ENCODE data around the gene MAN1B1. TPM values are rescaled to one million over a fixed set of nuclear protein-coding genes. Genes with fewer than 3 reads are reported as not detected.

Gene MAN1B1
- total and polyA plus RNA-seq, 7 experiments from 2014 or later: 36.0 to 74.2 (median 64.7) TPM

- POLR2A ChIA-PET: no interaction called here
These were observed 45.7 kb upstream of the MAN1B1 start for GRCh38 chr9:137041124-137041523.

GRCh38 chr9:137042751-137043727, 43.7 kb upstream of the MAN1B1 start:
- Histone ChIP-seq H3K36me3 (ENCODE audit: control insufficient read depth in 2 of 3, insufficient read depth in 3 of 3, low read length in 3 of 3) (no peaks in the 10 kb centered on the region), H3K9me3 (ENCODE audit: control insufficient read depth in 2 of 3, low read length in 3 of 3) (no peaks in the 10 kb centered on the region), H3K4me1 (ENCODE audit: control insufficient read depth in 2 of 2, insufficient read depth in 2 of 2, low read length in 2 of 2) (peaks cover 9 to 25% of the 10 kb centered on the region in 2 donors), H3K27me3 (ENCODE audit: control insufficient read depth in 2 of 2, insufficient read depth in 2 of 2, low read length in 2 of 2) (peaks cover 7 to 20% of the 10 kb centered on the region in 2 donors), H3K27ac (ENCODE audit: low read depth, low read length) (no peak overlapping the region), H3K4me3 (ENCODE audit: low read length) (no peak overlapping the region)
- no peak for ATAC-seq
- H3K4me1 Mint-ChIP-seq: peaks cover 0 to 11% (median 9%) of the 10 kb centered on the region in 7 donors
- H3K36me3 Mint-ChIP-seq: no peaks in the 10 kb centered on the region
- intact Hi-C loops (cut with micrococcal nuclease): no loop called here
- H3K9me3 Mint-ChIP-seq: no peaks in the 10 kb centered on the region
- H3K4me3 Mint-ChIP-seq: peak overlapping the region in 1 of 10 donors; percentile 14
- ChIA-PET CTCF (interaction anchor here (0.6 kb wide), 1 partner anchor 13 kb away, joined by 3 read pairs; no protein-coding TSS in a partner anchor), POLR2A (interaction anchor here (0.7 kb wide), 1 partner anchor 32 kb away, joined by 3 read pairs; no protein-coding TSS in a partner anchor)
- DNase-seq: no peak
- peaks cover 7 to 31% (median 25%) of the 10 kb centered on the region in 5 donors for H3K27me3 Mint-ChIP-seq
- no peak overlapping the region for H3K27ac Mint-ChIP-seq

More at GRCh38 chr9:137041124-137041523, 45.7 kb upstream of the MAN1B1 start:
- Histone ChIP-seq H3K4me3 (ENCODE audit: low read length) (no peak overlapping the region), H3K9me3 (ENCODE audit: control insufficient read depth in 2 of 3, low read length in 3 of 3) (no peaks in the 10 kb centered on the region), H3K27me3 (ENCODE audit: control insufficient read depth in 2 of 2, insufficient read depth in 2 of 2, low read length in 2 of 2) (peaks cover 0 to 8% of the 10 kb centered on the region in 2 donors), H3K4me1 (ENCODE audit: control insufficient read depth in 2 of 2, insufficient read depth in 2 of 2, low read length in 2 of 2) (peaks cover 9 to 18% of the 10 kb centered on the region in 2 donors), H3K36me3 (ENCODE audit: control insufficient read depth in 2 of 3, insufficient read depth in 3 of 3, low read length in 3 of 3) (no peaks in the 10 kb centered on the region), H3K27ac (ENCODE audit: low read depth, low read length) (no peak overlapping the region)
- ATAC-seq (no peak), DNase-seq (no peak)
- H3K27ac Mint-ChIP-seq: no peak overlapping the region
- peaks cover 0 to 8% (median 6%) of the 10 kb centered on the region in 7 donors for H3K4me1 Mint-ChIP-seq
- no peaks in the 10 kb centered on the region for H3K9me3 Mint-ChIP-seq
- peaks cover 5 to 19% (median 11%) of the 10 kb centered on the region in 5 donors for H3K27me3 Mint-ChIP-seq
- CTCF ChIA-PET: no interaction called here
- H3K4me3 Mint-ChIP-seq: no peak overlapping the region
- intact Hi-C loops (cut with micrococcal nuclease): no loop called here
- H3K36me3 Mint-ChIP-seq: no peaks in the 10 kb centered on the region

- Mint-ChIP-seq H3K27ac (no peak overlapping the region), H3K4me1 (peaks cover 0 to 11% (median 9%) of the 10 kb centered on the region in 7 donors), H3K36me3 (no peaks in the 10 kb centered on the region), H3K27me3 (peaks cover 7 to 32% (median 27%) of the 10 kb centered on the region in 5 donors), H3K4me3 (peak overlapping the region in 2 of 10 donors; percentile 77 to 79), H3K9me3 (no peaks in the 10 kb centered on the region)
- H3K4me3 ChIP-seq (ENCODE audit: low read length): no peak overlapping the region
- intact Hi-C loops (cut with micrococcal nuclease): no loop called here
- peaks cover 9 to 24% of the 10 kb centered on the region in 2 donors for H3K27me3 ChIP-seq (ENCODE audit: control insufficient read depth in 2 of 2, insufficient read depth in 2 of 2, low read length in 2 of 2)
- DNase-seq (no peak), ATAC-seq (no peak)
- POLR2A ChIA-PET: no interaction called here
- no peaks in the 10 kb centered on the region for H3K36me3 ChIP-seq (ENCODE audit: control insufficient read depth in 2 of 3, insufficient read depth in 3 of 3, low read length in 3 of 3)
- no peaks in the 10 kb centered on the region for H3K9me3 ChIP-seq (ENCODE audit: control insufficient read depth in 2 of 3, low read length in 3 of 3)
- H3K27ac ChIP-seq (ENCODE audit: low read depth, low read length): no peak overlapping the region
- CTCF ChIA-PET: interaction anchor here (0.6 to 0.7 kb wide), 2 partner anchors 25 to 52 kb away, joined by 3 to 4 read pairs; no protein-coding TSS in a partner anchor
- H3K4me1 ChIP-seq (ENCODE audit: control insufficient read depth in 2 of 2, insufficient read depth in 2 of 2, low read length in 2 of 2): peaks cover 9 to 25% of the 10 kb centered on the region in 2 donors
These were observed 42.7 kb upstream of the MAN1B1 start for GRCh38 chr9:137044037-137044436.

GRCh38 chr9:137044502-137045177, 42.1 kb upstream of the MAN1B1 start:
- ChIA-PET CTCF (interaction anchor here (0.7 to 0.8 kb wide), 2 partner anchors 9 to 51 kb away, joined by 3 to 5 read pairs; no protein-coding TSS in a partner anchor), POLR2A (no interaction called here)
- peaks cover 9 to 30% of the 10 kb centered on the region in 2 donors for H3K27me3 ChIP-seq (ENCODE audit: control insufficient read depth in 2 of 2, insufficient read depth in 2 of 2, low read length in 2 of 2)
- H3K4me3 Mint-ChIP-seq: peak overlapping the region; percentile 27 to 79 (median 59)
- no peak for ATAC-seq
- H3K27ac ChIP-seq (ENCODE audit: low read depth, low read length): no peak overlapping the region
- peaks cover 0 to 12% (median 9%) of the 10 kb centered on the region in 7 donors for H3K4me1 Mint-ChIP-seq
- H3K36me3 Mint-ChIP-seq: no peaks in the 10 kb centered on the region
- H3K27ac Mint-ChIP-seq: peak overlapping the region in 1 of 9 donors; percentile 29
- H3K9me3 ChIP-seq (ENCODE audit: control insufficient read depth in 2 of 3, low read length in 3 of 3): no peaks in the 10 kb centered on the region
- peaks cover 11 to 35% (median 31%) of the 10 kb centered on the region in 5 donors for H3K27me3 Mint-ChIP-seq
- DNase-seq: no peak
- peaks cover 9 to 25% of the 10 kb centered on the region in 2 donors for H3K4me1 ChIP-seq (ENCODE audit: control insufficient read depth in 2 of 2, insufficient read depth in 2 of 2, low read length in 2 of 2)
- no peaks in the 10 kb centered on the region for H3K36me3 ChIP-seq (ENCODE audit: control insufficient read depth in 2 of 3, insufficient read depth in 3 of 3, low read length in 3 of 3)
- peak overlapping the region; percentile 30 for H3K4me3 ChIP-seq (ENCODE audit: low read length)
- intact Hi-C loops (cut with micrococcal nuclease): loop anchor here in 1 of 2 donors (5.0 kb wide), 2 partner anchors 193 to 197 kb away; partner anchors contain the start of gene PHPT1
- no peaks in the 10 kb centered on the region for H3K9me3 Mint-ChIP-seq

GRCh38 chr9:137045294-137046087, 41.3 kb upstream of the MAN1B1 start:
- H3K4me3 Mint-ChIP-seq: peak overlapping the region in 9 of 10 donors; percentile 18 to 79 (median 57)
- DNase-seq: peak in 1 of 9 donors; percentile 49
- H3K27me3 ChIP-seq (ENCODE audit: control insufficient read depth in 2 of 2, insufficient read depth in 2 of 2, low read length in 2 of 2): peaks cover 9 to 35% of the 10 kb centered on the region in 2 donors

More at GRCh38 chr9:137045294-137046087, 41.3 kb upstream of the MAN1B1 start:
- intact Hi-C loops (cut with micrococcal nuclease): loop anchor here (1.0 to 5.0 kb wide), 5 partner anchors 22 to 198 kb away; partner anchors contain the start of genes PHPT1 (in 1 of the 2) and RNF224 (in 1 of the 2)
- Histone ChIP-seq H3K4me3 (ENCODE audit: low read length) (peak overlapping the region; percentile 46), H3K27ac (ENCODE audit: low read depth, low read length) (no peak overlapping the region), H3K4me1 (ENCODE audit: control insufficient read depth in 2 of 2, insufficient read depth in 2 of 2, low read length in 2 of 2) (peaks cover 9 to 25% of the 10 kb centered on the region in 2 donors), H3K36me3 (ENCODE audit: control insufficient read depth in 2 of 3, insufficient read depth in 3 of 3, low read length in 3 of 3) (no peaks in the 10 kb centered on the region), H3K9me3 (ENCODE audit: control insufficient read depth in 2 of 3, low read length in 3 of 3) (no peaks in the 10 kb centered on the region)
- Mint-ChIP-seq H3K4me1 (peaks cover 0 to 11% (median 9%) of the 10 kb centered on the region in 7 donors), H3K27ac (no peak overlapping the region), H3K27me3 (peaks cover 15 to 42% (median 34%) of the 10 kb centered on the region in 5 donors), H3K9me3 (no peaks in the 10 kb centered on the region), H3K36me3 (no peaks in the 10 kb centered on the region)
- peak; percentile 6 for ATAC-seq
- CTCF ChIA-PET: interaction anchor here (0.8 kb wide), 1 partner anchor 10 kb away, joined by 5 read pairs; no protein-coding TSS in a partner anchor
- POLR2A ChIA-PET: no interaction called here
